ENCODE data around the gene DUOXA1. TPM values are rescaled to one million over a fixed set of nuclear protein-coding genes. Genes with fewer than 3 reads are reported as not detected.

The DUOXA1 gene
- total and polyA plus RNA-seq, 9 of the 15 experiments (the other 6 are each of a cell fraction or from before 2014, with no cell fraction given): 0.17 to 0.74 (median 0.24) TPM; not detected in 6

DNA sequence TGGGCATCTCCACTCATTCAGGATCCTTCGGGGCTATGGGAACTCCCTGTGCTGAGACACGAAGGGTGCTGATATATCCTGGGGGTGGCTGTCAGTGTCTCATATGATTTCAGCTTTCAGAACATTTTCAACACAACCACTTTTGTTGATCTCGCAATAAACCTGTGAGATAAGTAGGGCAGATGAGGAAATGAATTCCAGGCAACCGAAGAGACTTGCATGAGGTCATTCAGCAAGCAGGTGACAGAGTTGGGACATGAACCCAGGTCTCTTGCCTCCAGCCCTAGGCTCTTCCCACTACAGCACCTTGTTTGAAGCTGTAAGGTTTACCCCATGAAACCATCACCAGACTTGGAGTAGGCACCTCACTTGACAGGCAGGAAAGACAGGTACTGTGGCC is 16.7 kb upstream of the DUOXA1 start:
- Histone ChIP-seq H3K9me3 (replicated peaks; ENCODE audit: control insufficient read depth, insufficient read depth, low read depth, low read length) (no peaks in the 10 kb centered on the region), H3K36me3 (ENCODE audit: control insufficient read depth, insufficient read depth, low read length) (no peaks in the 10 kb centered on the region), H3K9ac (ENCODE audit: insufficient read depth in 1 of 2, low read depth in 2 of 2, low read length in 2 of 2) (no peak overlapping the region), H4K20me1 (replicated peaks; ENCODE audit: control insufficient read depth, insufficient read depth, low read length) (peaks cover 3% of the 10 kb centered on the region; the same call in 1 of the 2 replicates), H3K4me2 (ENCODE audit: insufficient read depth, low read length) (no peak overlapping the region), H3K27me3 (ENCODE audit: control insufficient read depth in 2 of 2, insufficient read depth in 2 of 2, low read length in 2 of 2) (peaks cover 16 to 49% of the 10 kb centered on the region in 2 experiments), H3K27ac (ENCODE audit: extremely low read depth, low read depth, low read length) (no peak overlapping the region), H3K79me2 (ENCODE audit: control insufficient read depth, insufficient read depth, low read length) (no peaks in the 10 kb centered on the region), H3K4me1 (replicated peaks in 1 of 2; ENCODE audit: control insufficient read depth in 2 of 2, insufficient read depth in 2 of 2, low read length in 2 of 2) (peaks cover 0 to 3% of the 10 kb centered on the region in 2 experiments; a peak in 1 of 5 replicates), H3K9me1 (ENCODE audit: control insufficient read depth, insufficient read depth, low read length) (no peaks in the 10 kb centered on the region), H2AFZ (ENCODE audit: low read depth, low read length) (no peak overlapping the region), H3K4me3 (no peak overlapping the region)
- TF ChIP-seq, protein P1, sequence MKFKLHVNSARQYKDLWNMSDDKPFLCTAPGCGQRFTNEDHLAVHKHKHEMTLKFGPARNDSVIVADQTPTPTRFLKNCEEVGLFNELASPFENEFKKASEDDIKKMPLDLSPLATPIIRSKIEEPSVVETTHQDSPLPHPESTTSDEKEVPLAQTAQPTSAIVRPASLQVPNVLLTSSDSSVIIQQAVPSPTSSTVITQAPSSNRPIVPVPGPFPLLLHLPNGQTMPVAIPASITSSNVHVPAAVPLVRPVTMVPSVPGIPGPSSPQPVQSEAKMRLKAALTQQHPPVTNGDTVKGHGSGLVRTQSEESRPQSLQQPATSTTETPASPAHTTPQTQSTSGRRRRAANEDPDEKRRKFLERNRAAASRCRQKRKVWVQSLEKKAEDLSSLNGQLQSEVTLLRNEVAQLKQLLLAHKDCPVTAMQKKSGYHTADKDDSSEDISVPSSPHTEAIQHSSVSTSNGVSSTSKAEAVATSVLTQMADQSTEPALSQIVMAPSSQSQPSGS (CRISPR knock-in tag; IDR thresholded peaks at IDR 0.05): no peak
- TF ChIP-seq RCOR1 (IDR thresholded peaks at IDR 0.05; ENCODE audit: borderline replicate concordance in 1 of 2, low read depth in 2 of 2, low read length in 2 of 2) (no peak), FOXK1 (CRISPR knock-in tag; IDR thresholded peaks at IDR 0.05; ENCODE audit: borderline replicate concordance) (no peak), HDGF (IDR thresholded peaks at IDR 0.05) (no peak)
- in situ Hi-C loops (cut with MboI): no loop called here
- ChIA-PET POLR2A (interaction anchor here (0.7 to 1.3 kb wide), 3 partner anchors 16 to 42 kb away, joined by 3 to 4 read pairs (median 3); partner anchors contain the start of gene SHF), CTCF (ENCODE audit: low intra/inter-chr PET ratio) (no interaction called here)
- ATAC-seq (no peak), FAIRE-seq (no peak), DNase-seq (ENCODE audit: extremely low read depth in 1 of 4, low spot score in 3 of 4) (no peak)
- WGBS (ENCODE audit: insufficient coverage, low coverage, missing lambda C conversion rate): 3% methylated on average over 4 of the region's 4 CpGs
- BruUV-seq (replicated peaks): no TSS peak
- intact Hi-C loops (cut with micrococcal nuclease): no loop called here

DNA sequence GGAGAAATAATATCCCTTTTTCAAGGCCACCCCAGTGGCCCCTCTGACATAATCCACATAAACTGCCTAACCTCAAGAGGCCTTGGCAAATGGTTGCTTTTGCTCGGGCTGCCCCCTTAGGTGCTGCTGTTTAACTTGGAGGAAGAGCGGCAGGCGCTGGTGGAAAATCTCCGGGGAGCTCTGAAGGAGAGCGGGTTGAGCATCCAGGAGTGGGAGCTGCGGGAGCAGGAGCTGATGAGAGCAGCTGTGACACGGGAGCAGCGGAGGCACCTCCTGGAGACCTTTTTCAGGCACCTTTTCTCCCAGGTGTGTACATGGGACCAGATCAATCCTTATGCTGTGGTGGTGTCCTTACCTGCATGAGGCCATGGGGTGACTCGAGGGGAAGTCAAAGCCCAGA is 15.1 kb upstream of the DUOXA1 start:
- TF ChIP-seq NFIC (IDR thresholded peaks at IDR 0.05) (no peak), MYC (IDR thresholded peaks at IDR 0.05; ENCODE audit: low read depth, low read length) (no peak), MYC (CRISPR knock-in tag; IDR thresholded peaks at IDR 0.05; ENCODE audit: borderline replicate concordance, low read depth) (no peak), ZC3H4 (CRISPR knock-in tag; IDR thresholded peaks at IDR 0.05; ENCODE audit: borderline replicate concordance) (no peak), NFYB (IDR thresholded peaks at IDR 0.05; ENCODE audit: extremely low read depth, insufficient read length) (no peak), PHB2 (IDR thresholded peaks at IDR 0.05; ENCODE audit: low read depth) (no peak), FOXK1 (CRISPR knock-in tag; IDR thresholded peaks at IDR 0.05; ENCODE audit: borderline replicate concordance) (no peak)
- TF ChIP-seq, protein P2, sequence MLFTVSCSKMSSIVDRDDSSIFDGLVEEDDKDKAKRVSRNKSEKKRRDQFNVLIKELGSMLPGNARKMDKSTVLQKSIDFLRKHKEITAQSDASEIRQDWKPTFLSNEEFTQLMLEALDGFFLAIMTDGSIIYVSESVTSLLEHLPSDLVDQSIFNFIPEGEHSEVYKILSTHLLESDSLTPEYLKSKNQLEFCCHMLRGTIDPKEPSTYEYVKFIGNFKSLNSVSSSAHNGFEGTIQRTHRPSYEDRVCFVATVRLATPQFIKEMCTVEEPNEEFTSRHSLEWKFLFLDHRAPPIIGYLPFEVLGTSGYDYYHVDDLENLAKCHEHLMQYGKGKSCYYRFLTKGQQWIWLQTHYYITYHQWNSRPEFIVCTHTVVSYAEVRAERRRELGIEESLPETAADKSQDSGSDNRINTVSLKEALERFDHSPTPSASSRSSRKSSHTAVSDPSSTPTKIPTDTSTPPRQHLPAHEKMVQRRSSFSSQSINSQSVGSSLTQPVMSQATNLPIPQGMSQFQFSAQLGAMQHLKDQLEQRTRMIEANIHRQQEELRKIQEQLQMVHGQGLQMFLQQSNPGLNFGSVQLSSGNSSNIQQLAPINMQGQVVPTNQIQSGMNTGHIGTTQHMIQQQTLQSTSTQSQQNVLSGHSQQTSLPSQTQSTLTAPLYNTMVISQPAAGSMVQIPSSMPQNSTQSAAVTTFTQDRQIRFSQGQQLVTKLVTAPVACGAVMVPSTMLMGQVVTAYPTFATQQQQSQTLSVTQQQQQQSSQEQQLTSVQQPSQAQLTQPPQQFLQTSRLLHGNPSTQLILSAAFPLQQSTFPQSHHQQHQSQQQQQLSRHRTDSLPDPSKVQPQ (CRISPR knock-in tag; IDR thresholded peaks at IDR 0.05; ENCODE audit: borderline replicate concordance): no peak
- Histone ChIP-seq H3K27me3 (ENCODE audit: control insufficient read depth in 2 of 2, insufficient read depth in 2 of 2, low read length in 2 of 2) (peaks cover 16 to 41% of the 10 kb centered on the region in 2 experiments), H3K79me2 (ENCODE audit: control insufficient read depth, insufficient read depth, low read length) (no peaks in the 10 kb centered on the region), H4K20me1 (replicated peaks; ENCODE audit: control insufficient read depth, insufficient read depth, low read length) (peaks cover 3% of the 10 kb centered on the region; the same call in 1 of the 2 replicates), H3K4me1 (replicated peaks in 1 of 2; ENCODE audit: control insufficient read depth in 2 of 2, insufficient read depth in 2 of 2, low read length in 2 of 2) (peaks cover 0 to 3% of the 10 kb centered on the region in 2 experiments; a peak in 1 of 5 replicates), H2AFZ (ENCODE audit: low read depth, low read length) (no peak overlapping the region), H3K9me1 (ENCODE audit: control insufficient read depth, insufficient read depth, low read length) (no peaks in the 10 kb centered on the region), H3K36me3 (ENCODE audit: control insufficient read depth, insufficient read depth, low read length) (no peaks in the 10 kb centered on the region), H3K9me3 (replicated peaks; ENCODE audit: control insufficient read depth, insufficient read depth, low read depth, low read length) (no peaks in the 10 kb centered on the region), H3K27ac (ENCODE audit: extremely low read depth, low read depth, low read length) (no peak overlapping the region), H3K4me2 (ENCODE audit: insufficient read depth, low read length) (no peak overlapping the region), H3K4me3 (no peak overlapping the region), H3K9ac (ENCODE audit: insufficient read depth in 1 of 2, low read depth in 2 of 2, low read length in 2 of 2) (no peak overlapping the region)
- CTCF ChIA-PET (ENCODE audit: low intra/inter-chr PET ratio): no interaction called here
- DNase-seq (ENCODE audit: extremely low read depth in 1 of 4, low spot score in 3 of 4) (no peak), FAIRE-seq (no peak), ATAC-seq (no peak)
- POLR2A ChIA-PET: interaction anchor here (0.7 to 1.2 kb wide), 3 partner anchors 9 to 15 kb away, joined by 3 to 4 read pairs (median 3); no protein-coding TSS in a partner anchor
- in situ Hi-C loops (cut with MboI) (no loop called here), intact Hi-C loops (cut with micrococcal nuclease) (no loop called here)
- WGBS (ENCODE audit: insufficient coverage, low coverage, missing lambda C conversion rate): 9% methylated on average over 9 of the region's 9 CpGs
- no TSS peak for BruUV-seq (replicated peaks)
